ENCODE results near the gene DOCK11.

GRCh38 chrX:118522230-118522926 is 26.8 kb downstream of the DOCK11 start:
- TF ChIP-seq SUZ12 (IDR thresholded peaks at IDR 0.05) (no peak), L3MBTL2 (conservative IDR thresholded peaks at IDR 0.05) (no peak), FOXK2 (IDR thresholded peaks at IDR 0.05) (no peak), NFRKB (IDR thresholded peaks at IDR 0.05) (no peak)

Measured in HEK293T (cell line).